HL-60/S4 (cell line): ENCODE measurements around the gene LARP4B.
"Not testable (repeated sequence)": the region's sequence is repeated elsewhere in the genome, so short reads cannot be mapped to it uniquely, and the experiment has no call there.

ENCODE experiments used
- in situ Hi-C: fragments of 300-500 bp; cut with MboI; formaldehyde crosslinking; loops from 2 replicates; pipeline ENCODE4 v1.14.3; 2022; ENCODE audit warnings: low sequenced_read_pairs

The LARP4B gene

GRCh38 chr10:958856-959255, 27.4 kb upstream of the LARP4B start:
- in situ Hi-C loops = no loop called here

- in situ Hi-C loops = no loop called here
These were observed 26.6 kb upstream of the LARP4B start for GRCh38 chr10:958106-958505.

GRCh38 chr10:955820-956217, 24.3 kb upstream of the LARP4B start:
- in situ Hi-C loops = no loop called here

GRCh38 chr10:955127-955819, 23.8 kb upstream of the LARP4B start:
- in situ Hi-C loops = no loop called here

DNA sequence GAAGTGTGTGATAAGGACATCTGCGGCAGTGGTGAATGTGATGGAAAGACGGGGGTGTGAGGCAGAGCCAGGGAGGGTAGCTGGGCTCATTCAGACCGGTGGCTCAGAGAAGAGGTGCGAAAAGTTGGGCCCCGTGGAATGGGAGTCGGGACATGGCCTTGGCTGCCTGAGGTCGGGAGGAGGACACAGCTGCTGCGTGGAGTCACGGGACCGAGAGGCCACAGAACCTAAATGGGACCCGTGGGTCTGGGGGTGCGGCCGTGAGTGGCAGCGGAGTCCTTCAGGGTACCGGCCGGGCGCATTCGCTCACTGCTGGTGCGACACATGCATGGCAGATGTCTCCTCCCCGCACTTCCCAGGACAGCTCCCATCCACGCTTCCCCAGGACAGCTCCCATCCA, 22.9 kb upstream of the LARP4B start:
- in situ Hi-C loops = no loop called here

GRCh38 chr10:953836-954235, 22.3 kb upstream of the LARP4B start:
- in situ Hi-C loops = no loop called here

GRCh38 chr10:949446-949845, 17.9 kb upstream of the LARP4B start:
- in situ Hi-C loops = no loop called here

DNA sequence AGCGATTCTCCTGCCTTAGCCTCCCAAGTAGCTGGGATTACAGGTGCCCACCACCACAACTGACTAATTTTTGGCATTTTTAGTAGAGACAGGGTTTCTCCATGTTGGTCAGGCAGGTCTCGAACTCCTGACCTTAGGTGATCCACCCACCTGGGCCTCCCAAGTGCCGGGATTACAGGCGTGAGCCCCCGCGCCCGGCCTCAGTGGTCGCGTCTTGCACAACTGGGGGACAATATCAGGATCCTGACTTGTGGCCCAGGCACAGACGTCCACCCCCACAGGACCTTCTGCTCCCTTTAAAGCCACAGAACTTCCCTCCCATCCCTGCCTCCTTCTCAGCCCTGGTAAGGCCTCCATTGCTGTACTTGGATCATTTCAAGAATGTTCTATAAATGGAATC, 16.8 kb upstream of the LARP4B start:
- in situ Hi-C loops = no loop called here

DNA sequence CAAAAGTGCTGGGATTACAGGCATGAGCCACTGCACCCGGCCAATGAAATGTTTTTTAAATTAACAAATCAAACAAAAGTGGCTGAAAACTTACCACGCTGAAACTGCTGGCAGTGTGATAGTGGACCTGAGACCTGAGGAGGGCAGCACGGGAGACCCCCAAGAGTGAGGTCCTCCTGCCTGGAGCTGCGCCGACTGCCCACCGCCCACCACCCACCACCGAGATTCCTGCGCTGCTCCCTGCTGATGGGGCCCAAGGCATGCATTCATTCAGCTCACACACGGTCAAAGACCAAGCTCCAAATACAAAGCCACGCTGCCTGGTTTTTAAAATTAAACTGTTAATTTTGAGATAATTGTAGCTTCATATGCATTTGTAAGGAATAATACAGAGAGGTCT, 16.4 kb upstream of the LARP4B start:
- in situ Hi-C loops = no loop called here

DNA sequence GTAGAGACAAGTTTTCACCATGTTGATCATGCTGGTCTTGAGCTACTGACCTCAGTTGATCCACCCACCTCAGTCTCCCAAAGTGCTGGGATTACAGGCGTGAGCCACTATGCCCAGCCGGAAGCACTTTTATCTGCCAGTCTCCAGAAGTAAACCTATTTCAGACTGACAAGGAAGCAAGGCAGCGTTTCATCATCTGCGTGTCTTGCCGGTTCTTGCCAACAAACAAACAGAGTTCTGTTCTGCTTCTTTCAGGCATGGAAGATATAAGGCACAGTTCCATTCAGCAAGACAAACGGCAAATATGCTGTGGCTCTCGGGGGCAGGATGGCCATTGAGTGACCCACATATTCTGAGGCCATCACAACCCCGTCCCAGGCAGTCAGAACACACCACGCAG, 15.5 kb upstream of the LARP4B start:
- in situ Hi-C loops = no loop called here

GRCh38 chr10:945778-946177, 14.3 kb upstream of the LARP4B start:
- in situ Hi-C loops = no loop called here

DNA sequence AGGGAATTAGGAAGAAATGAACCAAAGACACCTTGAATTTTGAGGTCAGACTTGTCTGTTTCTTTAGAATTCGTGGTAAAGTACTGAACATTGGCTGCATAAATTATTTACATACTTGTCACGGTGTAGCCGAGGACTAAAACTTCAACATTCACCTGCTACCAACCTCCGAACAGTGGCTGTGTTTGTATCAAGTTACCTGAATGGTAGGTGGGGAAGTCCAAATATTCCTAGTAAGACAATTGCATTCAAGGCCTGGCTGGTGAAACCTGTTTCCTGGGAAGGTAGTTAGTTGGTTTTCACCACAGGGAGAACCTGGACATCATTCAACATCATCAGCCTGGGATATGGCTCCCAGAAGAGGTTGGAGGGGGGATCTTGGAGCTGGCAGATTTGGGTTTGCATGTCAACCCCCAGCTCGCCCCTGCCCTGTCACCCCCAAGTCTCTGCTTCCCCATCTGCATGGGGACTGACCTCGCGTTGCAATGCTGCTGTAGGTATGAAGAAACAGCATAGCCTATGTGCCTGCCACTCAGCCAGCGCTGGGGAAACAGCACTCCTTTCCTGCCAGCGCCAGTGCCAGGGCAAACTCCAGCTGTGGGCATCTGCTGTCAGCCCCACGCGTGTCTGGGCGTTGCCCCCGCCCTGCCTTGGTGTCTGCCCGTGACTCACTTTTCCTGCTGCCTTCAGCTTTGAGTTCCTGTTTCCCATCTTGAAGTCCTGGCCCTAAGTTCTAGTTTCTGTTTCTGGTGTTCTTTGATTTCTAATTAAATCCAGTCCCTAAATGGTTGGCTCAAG, 12.7 kb upstream of the LARP4B start:
- in situ Hi-C loops = no loop called here

- in situ Hi-C loops = no loop called here
These were observed 12.0 kb upstream of the LARP4B start for GRCh38 chr10:943334-944033.

GRCh38 chr10:938941-939678, 7.6 kb upstream of the LARP4B start:
- in situ Hi-C loops = no loop called here

DNA sequence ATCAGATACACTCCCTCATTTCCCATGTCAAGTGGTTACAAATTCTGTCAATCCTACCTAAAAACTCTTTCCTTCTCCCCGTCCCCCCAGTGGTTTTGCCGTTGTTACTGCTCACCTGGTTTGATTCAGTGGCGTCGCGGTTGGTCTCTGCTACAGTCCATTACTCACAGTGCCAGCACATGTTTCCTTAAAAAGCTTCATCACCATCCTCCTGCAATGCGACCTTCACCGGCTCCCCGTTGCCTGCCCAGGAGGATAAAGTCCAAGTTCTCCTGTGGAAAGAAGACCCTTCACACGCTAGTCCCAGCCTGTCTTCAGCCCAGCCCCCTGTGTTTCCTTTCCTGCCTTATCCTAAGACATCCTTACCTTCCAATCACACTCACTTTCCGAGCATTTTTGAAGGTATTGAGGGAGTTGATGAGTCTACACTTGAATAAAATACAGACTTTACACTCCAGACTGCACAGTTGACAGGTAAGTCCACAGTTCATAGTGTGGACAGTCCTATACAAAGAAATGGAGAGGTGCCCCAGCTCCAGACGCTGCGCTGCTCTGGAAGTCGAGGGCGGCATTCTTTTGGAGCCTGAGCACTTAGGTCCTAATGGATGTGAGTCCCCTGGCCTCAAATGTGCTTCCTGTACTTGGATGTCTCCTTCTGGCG, 3.4 kb upstream of the LARP4B start:
- in situ Hi-C loops = no loop called here

DNA sequence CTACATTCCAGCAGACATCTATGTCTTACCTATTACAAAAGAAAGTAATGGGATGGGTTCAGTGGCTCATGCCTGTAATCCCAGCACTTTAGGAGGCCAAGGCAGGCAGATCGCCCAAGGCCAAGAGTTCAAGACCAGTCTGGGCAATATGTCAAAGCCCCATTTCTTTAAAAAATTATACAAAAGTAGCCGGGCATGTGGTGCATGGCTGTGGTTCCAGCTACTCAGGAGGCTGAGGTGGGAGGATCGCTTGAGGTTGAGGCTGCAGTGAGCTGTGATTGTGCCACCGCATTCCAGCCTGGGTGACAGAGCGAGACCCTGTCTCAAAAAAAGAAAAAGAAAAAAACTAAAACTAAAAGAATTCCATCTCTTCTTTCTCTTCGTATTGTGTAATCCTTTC, 2.7 kb upstream of the LARP4B start:
- in situ Hi-C loops = not testable (repeated sequence)

- in situ Hi-C loops = no loop called here
These were observed 1.1 kb upstream of the LARP4B start for GRCh38 chr10:932589-932988.

DNA sequence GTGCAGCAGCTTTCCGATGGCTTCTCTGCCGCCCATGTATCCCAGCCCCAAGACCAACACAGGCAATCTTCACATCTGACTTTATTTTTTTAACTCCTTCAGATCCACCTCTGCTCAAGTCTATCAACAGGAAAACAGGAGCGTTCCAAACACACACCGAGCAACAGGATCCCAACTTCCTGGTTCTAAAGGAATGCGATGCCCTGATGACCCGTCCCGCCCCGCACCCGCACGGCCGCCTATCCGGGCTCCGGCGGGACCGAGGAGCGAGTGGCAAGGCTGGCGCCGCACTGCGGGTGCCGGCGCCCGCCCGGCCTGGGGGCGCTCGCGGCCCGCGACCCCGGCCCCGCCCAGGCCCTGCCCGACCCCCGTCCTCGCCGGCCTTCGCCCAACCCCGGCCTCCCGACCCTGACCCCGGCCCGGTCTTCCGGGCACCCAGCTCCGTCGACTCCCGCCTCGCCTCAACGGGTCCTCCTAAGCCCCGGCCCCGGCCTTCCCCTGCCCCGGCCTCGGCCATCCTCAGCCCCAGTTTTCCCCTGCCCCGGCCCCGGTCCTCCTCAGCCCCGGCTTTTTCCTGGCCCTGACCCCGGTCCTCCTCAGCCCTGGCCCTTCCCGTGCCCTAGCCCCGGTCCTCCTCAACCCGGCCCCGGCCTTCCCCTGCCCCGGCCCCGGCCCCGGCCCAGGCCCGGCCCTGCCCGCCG, 730 bp downstream of the LARP4B start:
- in situ Hi-C loops = no loop called here

DNA sequence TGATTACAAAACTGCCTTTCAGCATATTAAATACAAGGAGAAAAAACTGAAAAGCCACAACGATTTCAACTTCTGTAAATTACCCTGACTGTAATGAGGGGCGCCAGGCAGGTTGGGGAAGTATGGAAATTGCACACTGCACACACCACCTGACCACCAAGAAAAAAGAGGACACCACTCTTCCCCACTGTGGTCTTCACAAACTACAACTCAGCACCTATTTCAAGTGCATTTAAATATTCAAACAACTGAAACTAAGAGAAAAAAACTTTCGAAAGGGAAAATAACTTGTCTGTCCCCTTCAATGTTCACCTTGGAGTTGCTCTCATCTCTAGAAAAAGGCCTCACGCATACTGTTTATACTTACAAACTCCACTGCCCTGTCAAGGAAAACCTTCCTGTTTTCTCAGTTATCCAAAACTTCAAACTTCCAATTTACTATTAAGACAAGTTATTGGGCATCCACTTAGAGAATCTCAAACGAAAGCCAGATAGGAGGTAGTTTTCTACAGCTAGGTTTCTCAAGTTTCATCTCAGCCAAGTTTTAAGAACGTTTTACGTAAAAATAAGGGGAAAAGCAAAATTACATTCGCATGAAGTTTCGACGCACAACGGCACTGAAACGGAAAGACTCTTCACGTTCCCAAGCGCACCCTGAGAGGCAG, 1.4 kb downstream of the LARP4B start:
- in situ Hi-C loops = no loop called here

- in situ Hi-C loops = no loop called here
These were observed 4.4 kb downstream of the LARP4B start for GRCh38 chr10:927131-927530.
